Kidney (tissue), 14 donors: ENCODE data around the gene COBL. TPM values are rescaled to one million over a fixed set of nuclear protein-coding genes. Genes with fewer than 3 reads are reported as not detected.

Source experiments
- DNase-seq, 5 donors: peaks; one replicate each; pipeline ENCODE4 v3.0.0-alpha.2; 2013 to 2020
- FAIRE-seq: peaks from 2 replicates; lab custom pipeline; 2012; peaks lifted over from hg19 to GRCh38; lab: Jason Lieb, UNC
- H3K27ac ChIP-seq, 2 donors: one replicate each; pipeline ENCODE4 v1.7.0; 2013; ENCODE audit warnings: low read depth in 2 of 2, low read length in 2 of 2, inconsistent platforms in 1 of 2
- H3K27me3 ChIP-seq: one replicate; pipeline ENCODE4 v1.7.1; 2013; ENCODE audit warnings: low read length, inconsistent platforms; ENCODE audit not compliant: control insufficient read depth, insufficient read depth
- H3K36me3 ChIP-seq, 3 donors: one replicate each; pipeline versions ENCODE4 v1.7.0 to v1.7.1; 2013; ENCODE audit warnings: low read length in 3 of 3, control low read depth in 1 of 3, inconsistent platforms in 1 of 3; ENCODE audit not compliant: insufficient read depth in 3 of 3, control insufficient read depth in 2 of 3
- H3K4me1 ChIP-seq, 3 donors: one replicate each; pipeline versions ENCODE4 v1.7.0 to v1.7.1; 2013; ENCODE audit warnings: low read length in 3 of 3, inconsistent platforms in 1 of 3, low read depth in 1 of 3; ENCODE audit not compliant: control insufficient read depth in 2 of 3, insufficient read depth in 2 of 3
- H3K4me3 ChIP-seq, 3 donors: one replicate each; pipeline versions ENCODE4 v1.7.0 to v1.8.1; 2013; ENCODE audit warnings: low read length in 3 of 3, control low read depth in 1 of 3, inconsistent platforms in 1 of 3
- H3K9ac ChIP-seq, 3 donors: one replicate each; pipeline versions ENCODE4 v1.7.0 to v1.7.1; 2013; ENCODE audit warnings: low read length in 3 of 3, control low read depth in 1 of 3, inconsistent platforms in 1 of 3
- H3K9me3 ChIP-seq, 3 donors: one replicate each; pipeline versions ENCODE4 v1.7.0 to v1.7.1; 2013; ENCODE audit warnings: low read length in 3 of 3, control low read depth in 1 of 3, inconsistent platforms in 1 of 3; ENCODE audit not compliant: control insufficient read depth in 2 of 3, insufficient read depth in 1 of 3
- intact Hi-C: fragments of 100-400 bp; cut with DNase I; formaldehyde crosslinking; loops from one replicate; pipeline ENCODE4 v1.11.1; 2022
- polyA plus RNA-seq: library from polyadenylated mRNA; stranded (reverse); fragments of 350-450 nt; fragmentation: Illumina TruSeq; extraction: RNeasy Lipid Tissue Mini Kit (QIAGEN cat#74804); gene quantifications from one replicate; pipeline ENCODE4 v1.2.3, GENCODE V29; 2014; ENCODE audit warnings: low read depth, low replicate concordance; ENCODE audit not compliant: insufficient read depth
- total RNA-seq: library from RNA; stranded (reverse); fragmentation: NEBNext Ultra II Directional; extraction: Animal tissue kit (Norgen Biotek cat#: 25700); gene quantifications from one replicate; pipeline ENCODE4 v1.2.1, GENCODE V29; 2021
- TF ChIP-seq, protein P1 (sequence below): IDR thresholded peaks from 3 replicates; pipeline ENCODE4 v1.5.1; 2012; ENCODE audit warnings: mild to moderate bottlenecking, moderate library complexity, borderline replicate concordance; ENCODE audit not compliant: insufficient read depth; ENCODE audit errors: extremely low read depth
- donor health status: control.
- donor health status: control.
- donor health status: control.
- donor health status: control.
- donor health status: control.
- donor health status: DM: yes; HTN: yes; CAD: no.
- donor health status: Normal renal cell carcinoma (clear cell type).

Gene COBL
- total and polyA plus RNA-seq, 2 donors from 2014 or later = 9.8 to 42.7 TPM

DNA sequence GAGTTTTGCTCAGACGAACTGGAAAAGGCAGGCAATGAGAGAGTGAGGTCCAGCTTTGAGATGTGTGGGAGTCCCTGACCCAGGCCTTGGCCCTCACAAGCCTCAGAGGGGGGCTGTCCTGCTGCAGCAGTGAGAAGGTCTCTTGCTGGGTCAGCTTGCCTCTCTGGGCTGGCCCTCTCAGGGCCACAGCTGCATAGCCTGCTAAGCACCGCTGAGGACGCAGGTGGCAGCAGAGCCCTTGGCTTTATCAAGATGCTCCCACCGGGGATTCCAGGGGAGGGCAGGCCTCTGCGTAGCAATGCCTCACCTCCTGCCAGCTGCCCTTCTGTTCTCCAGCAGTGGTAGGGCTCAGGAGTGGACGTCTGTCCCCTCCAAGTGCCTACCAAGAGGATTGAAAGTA lies 128.7 kb downstream of the COBL start:
- TF ChIP-seq, protein P1, sequence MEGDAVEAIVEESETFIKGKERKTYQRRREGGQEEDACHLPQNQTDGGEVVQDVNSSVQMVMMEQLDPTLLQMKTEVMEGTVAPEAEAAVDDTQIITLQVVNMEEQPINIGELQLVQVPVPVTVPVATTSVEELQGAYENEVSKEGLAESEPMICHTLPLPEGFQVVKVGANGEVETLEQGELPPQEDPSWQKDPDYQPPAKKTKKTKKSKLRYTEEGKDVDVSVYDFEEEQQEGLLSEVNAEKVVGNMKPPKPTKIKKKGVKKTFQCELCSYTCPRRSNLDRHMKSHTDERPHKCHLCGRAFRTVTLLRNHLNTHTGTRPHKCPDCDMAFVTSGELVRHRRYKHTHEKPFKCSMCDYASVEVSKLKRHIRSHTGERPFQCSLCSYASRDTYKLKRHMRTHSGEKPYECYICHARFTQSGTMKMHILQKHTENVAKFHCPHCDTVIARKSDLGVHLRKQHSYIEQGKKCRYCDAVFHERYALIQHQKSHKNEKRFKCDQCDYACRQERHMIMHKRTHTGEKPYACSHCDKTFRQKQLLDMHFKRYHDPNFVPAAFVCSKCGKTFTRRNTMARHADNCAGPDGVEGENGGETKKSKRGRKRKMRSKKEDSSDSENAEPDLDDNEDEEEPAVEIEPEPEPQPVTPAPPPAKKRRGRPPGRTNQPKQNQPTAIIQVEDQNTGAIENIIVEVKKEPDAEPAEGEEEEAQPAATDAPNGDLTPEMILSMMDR = peak; percentile 40
- Histone ChIP-seq H3K9ac (no peak overlapping the region), H3K4me3 (no peak overlapping the region), H3K27me3 (no peaks in the 10 kb centered on the region), H3K4me1 (no peaks in the 10 kb centered on the region), H3K36me3 (peaks cover 0 to 4% (median 0%) of the 10 kb centered on the region in 3 donors), H3K27ac (no peak overlapping the region), H3K9me3 (no peaks in the 10 kb centered on the region)
- FAIRE-seq (no peak), DNase-seq (peak in 4 of 5 donors; percentile 48 to 65 (median 64))
- intact Hi-C loops = no loop called here

DNA sequence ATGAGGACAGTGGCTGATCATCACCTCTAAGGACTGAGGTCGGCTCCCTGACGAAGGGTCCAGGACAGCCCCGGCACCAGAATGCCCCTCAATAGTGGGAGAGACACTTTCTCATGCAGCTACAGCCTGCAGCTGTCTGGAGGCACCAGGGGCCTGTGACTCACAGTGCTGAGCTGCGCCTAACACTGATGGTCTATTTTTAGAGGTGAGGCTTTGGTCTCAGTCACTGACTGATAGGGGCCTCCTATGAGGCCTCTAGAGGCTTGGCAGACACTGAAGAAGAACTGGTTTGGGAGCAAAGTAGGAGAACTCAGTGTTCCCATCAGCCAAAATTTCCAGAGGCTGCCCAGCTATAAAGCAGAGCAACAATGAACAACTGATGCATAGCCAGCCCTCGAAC lies 130.1 kb downstream of the COBL start:
- FAIRE-seq = no peak

DNA sequence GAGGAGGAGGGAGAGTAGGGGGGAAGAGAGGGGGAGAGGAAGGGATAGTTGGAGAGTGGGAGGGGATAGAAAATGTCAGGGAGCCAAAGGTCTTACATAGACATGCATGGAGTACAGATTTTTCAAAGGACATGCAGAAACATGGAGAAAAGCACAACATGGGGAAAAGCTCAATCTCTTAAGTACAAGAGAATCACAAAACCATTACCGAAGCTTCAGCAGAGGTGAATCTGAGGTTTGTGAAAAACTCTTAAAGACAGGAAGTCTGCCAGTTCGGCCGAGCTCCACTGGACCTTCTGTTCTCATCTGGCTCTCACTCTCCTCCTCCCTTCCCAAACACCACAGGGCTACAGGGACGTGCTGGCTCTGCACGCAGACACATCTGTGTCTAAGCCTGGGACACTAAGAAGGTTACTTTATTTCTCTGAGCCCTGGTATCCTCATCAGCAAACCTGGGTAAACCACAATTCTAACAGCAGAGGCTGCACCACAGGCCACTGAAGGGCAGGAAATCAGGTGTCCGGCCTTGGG lies 133.9 kb downstream of the COBL start:
- Histone ChIP-seq H3K4me3 (no peak overlapping the region), H3K27ac (no peak overlapping the region), H3K9ac (no peak overlapping the region), H3K36me3 (peaks cover 0 to 4% (median 0%) of the 10 kb centered on the region in 3 donors), H3K9me3 (no peaks in the 10 kb centered on the region), H3K4me1 (no peaks in the 10 kb centered on the region), H3K27me3 (no peaks in the 10 kb centered on the region)
- DNase-seq (no peak), FAIRE-seq (no peak)
- intact Hi-C loops = no loop called here
- TF ChIP-seq, protein P1 = no peak

More for the DNA sequence above, 130.1 kb downstream of the COBL start:
- H3K27ac ChIP-seq = no peak overlapping the region
- H3K4me3 ChIP-seq = no peak overlapping the region
- no peak for DNase-seq
- no peaks in the 10 kb centered on the region for H3K9me3 ChIP-seq
- H3K27me3 ChIP-seq = no peaks in the 10 kb centered on the region
- TF ChIP-seq, protein P1 = no peak
- H3K36me3 ChIP-seq = peaks cover 0 to 4% (median 0%) of the 10 kb centered on the region in 3 donors
- intact Hi-C loops = no loop called here
- H3K4me1 ChIP-seq = no peaks in the 10 kb centered on the region
- no peak overlapping the region for H3K9ac ChIP-seq

DNA sequence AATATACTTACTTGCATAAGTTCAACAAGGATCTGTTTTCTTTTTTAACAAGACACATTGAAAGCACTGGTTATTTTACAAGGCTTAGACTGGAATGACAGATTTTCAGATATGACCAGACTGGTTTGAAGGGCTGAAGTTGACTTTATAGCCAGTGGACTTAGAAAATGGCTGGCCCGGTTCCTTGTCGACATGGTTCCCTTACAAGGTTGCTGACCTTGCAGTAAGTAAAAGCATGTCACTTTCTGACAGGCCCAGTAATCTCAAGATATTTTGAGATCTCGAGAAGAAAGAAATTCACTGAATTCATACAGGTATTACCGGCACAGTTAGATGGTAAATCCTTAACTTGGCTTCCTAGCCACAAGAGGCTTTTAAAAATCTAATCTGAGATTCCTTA lies 136.5 kb downstream of the COBL start:
- FAIRE-seq (no peak), DNase-seq (no peak)
- H3K9me3 ChIP-seq = no peaks in the 10 kb centered on the region
- intact Hi-C loops = no loop called here
- H3K36me3 ChIP-seq = no peaks in the 10 kb centered on the region
- no peaks in the 10 kb centered on the region for H3K27me3 ChIP-seq
- H3K4me1 ChIP-seq = no peaks in the 10 kb centered on the region
- H3K27ac ChIP-seq = no peak overlapping the region
- H3K9ac ChIP-seq = no peak overlapping the region
- no peak overlapping the region for H3K4me3 ChIP-seq
- TF ChIP-seq, protein P1 = no peak
